IMR-90 (cell line): Measurements from ENCODE around the gene BTLA. TPM values are rescaled to one million over a fixed set of nuclear protein-coding genes. Genes with fewer than 3 reads are reported as not detected.

Source experiments
- ATAC-seq: fragments of 200-7000 bp; cut with Tn5 transposase; 2 replicates; pipeline ENCODE4 v1.9.1; 2020; ENCODE audit warnings: low read depth, mild to moderate bottlenecking, moderate library complexity
- BruUV-seq: library from RNA; stranded (reverse); fragments of 400-500 nt; replicated peaks from 2 replicates; lab custom pipeline; 2021; lab: Mats Ljungman, UMichigan
- CTCF ChIA-PET: fragments of 300-600 bp; formaldehyde crosslinking; extraction: SDS; loops from one replicate; lab custom pipeline; 2021; ENCODE audit warnings: antibody characterized with exemption; lab: Yijun Ruan, JAX
- POLR2A ChIA-PET: fragments of 300-600 bp; sonication (Branson Sonifier 250); formaldehyde crosslinking; loops from one replicate; lab custom pipeline; 2022; ENCODE audit warnings: antibody characterized with exemption; ENCODE audit not compliant: unreplicated experiment; lab: Charles Lee
- DNase-seq: peaks from one replicate; pipeline ENCODE4 v3.0.0; 2013
- H2AFZ ChIP-seq: replicated peaks from 2 replicates; pipeline ENCODE3; 2013; ENCODE audit warnings: low read length, mild to moderate bottlenecking; ENCODE audit not compliant: poor library complexity
- H2AK5ac ChIP-seq: 2 replicates; pipeline ENCODE4 v1.6.1; 2013; ENCODE audit warnings: low read depth, low read length, inconsistent platforms
- H2AK9ac ChIP-seq: replicated peaks from 2 replicates; pipeline ENCODE3; 2013; ENCODE audit warnings: mild to moderate bottlenecking, low read depth, low read length, moderate library complexity; ENCODE audit not compliant: poor library complexity
- H2BK120ac ChIP-seq: 2 replicates; pipeline ENCODE4 v1.6.1; 2013; ENCODE audit warnings: low read depth, low read length, inconsistent platforms
- H2BK15ac ChIP-seq: 3 replicates; pipeline ENCODE4 v1.6.1; 2013; ENCODE audit warnings: low read depth, low read length, inconsistent platforms
- H2BK20ac ChIP-seq: 2 replicates; pipeline ENCODE4 v1.6.1; 2013; ENCODE audit warnings: low read depth, mild to moderate bottlenecking, inconsistent platforms, low read length, moderate library complexity
- H2BK5ac ChIP-seq: 2 replicates; pipeline ENCODE4 v1.6.1; 2013; ENCODE audit warnings: mild to moderate bottlenecking, low read depth, low read length, inconsistent platforms; ENCODE audit not compliant: poor library complexity, severe bottlenecking
- H3K14ac ChIP-seq: replicated peaks from 2 replicates; pipeline ENCODE4 v1.6.1; 2013; ENCODE audit warnings: low read depth, low read length, inconsistent platforms
- H3K18ac ChIP-seq: 2 replicates; pipeline ENCODE4 v1.6.1; 2013; ENCODE audit warnings: low read depth, low read length, control low read depth
- H3K23ac ChIP-seq: 2 replicates; pipeline ENCODE4 v1.6.1; 2013; ENCODE audit warnings: low read depth, low read length, inconsistent platforms
- H3K27ac ChIP-seq: 2 replicates; pipeline ENCODE4 v1.5.1; 2013; ENCODE audit warnings: mild to moderate bottlenecking, control low read depth, low read length; ENCODE audit not compliant: insufficient read depth
- H3K27me3 ChIP-seq: 2 replicates; pipeline ENCODE4 v1.6.1; 2013; ENCODE audit warnings: low read length; ENCODE audit not compliant: control insufficient read depth, insufficient read depth
- H3K36me3 ChIP-seq: 2 replicates; pipeline ENCODE4 v1.6.1; 2013; ENCODE audit warnings: low read length, mixed read lengths; ENCODE audit not compliant: control insufficient read depth, insufficient read depth
- H3K4ac ChIP-seq: 2 replicates; pipeline ENCODE4 v1.6.1; 2013; ENCODE audit warnings: low read depth, low read length, inconsistent platforms
- H3K4me1 ChIP-seq: 2 replicates; pipeline ENCODE4 v1.6.1; 2013; ENCODE audit warnings: low read length, mixed read lengths; ENCODE audit not compliant: control insufficient read depth, insufficient read depth
- H3K4me2 ChIP-seq: 2 replicates; pipeline ENCODE4 v1.6.1; 2013; ENCODE audit warnings: low read depth, mild to moderate bottlenecking, control low read depth, low read length, moderate library complexity
- H3K4me3 ChIP-seq: 2 replicates; pipeline ENCODE4 v1.5.1; 2013; ENCODE audit warnings: low read depth, mild to moderate bottlenecking, control low read depth, low read length, moderate library complexity; ENCODE audit not compliant: insufficient read depth
- H3K56ac ChIP-seq: 2 replicates; pipeline ENCODE4 v1.6.1; 2013; ENCODE audit warnings: low read length, inconsistent platforms; ENCODE audit not compliant: insufficient read depth; ENCODE audit errors: extremely low read depth
- H3K79me1 ChIP-seq, 2 experiments: 2 replicates each; pipeline ENCODE4 v1.6.1; 2013; ENCODE audit warnings: low read length in 2 of 2, inconsistent platforms in 1 of 2, low read depth in 1 of 2
- H3K9ac ChIP-seq: 2 replicates; pipeline ENCODE4 v1.6.1; 2013; ENCODE audit warnings: low read depth, low read length, control low read depth
- H3K9me1 ChIP-seq: 2 replicates; pipeline ENCODE4 v1.6.1; 2013; ENCODE audit warnings: low read length, inconsistent platforms; ENCODE audit not compliant: insufficient read depth
- H3K9me3 ChIP-seq: 2 replicates; pipeline ENCODE4 v1.6.1; 2013; ENCODE audit warnings: low read length; ENCODE audit not compliant: control insufficient read depth, insufficient read depth
- H4K20me1 ChIP-seq: 2 replicates; pipeline ENCODE4 v1.6.1; 2013; ENCODE audit warnings: low read length, inconsistent platforms; ENCODE audit not compliant: insufficient read depth
- H4K5ac ChIP-seq: 2 replicates; pipeline ENCODE4 v1.6.1; 2013; ENCODE audit warnings: mild to moderate bottlenecking, low read depth, low read length, control low read depth
- H4K8ac ChIP-seq, 2 experiments: 2 replicates each; pipeline ENCODE4 v1.6.1; 2013; ENCODE audit warnings: low read depth in 2 of 2, low read length in 2 of 2, control low read depth in 1 of 2, inconsistent platforms in 1 of 2
- H4K91ac ChIP-seq: 2 replicates; pipeline ENCODE4 v1.6.1; 2013; ENCODE audit warnings: low read depth, low read length, inconsistent platforms; ENCODE audit not compliant: insufficient read depth
- CEBPB ChIP-seq: IDR thresholded peaks from 2 replicates; pipeline ENCODE4 v1.6.1; 2012; ENCODE audit warnings: low read depth, low read length, improper control_type of control experiment
- CHD1 ChIP-seq: IDR thresholded peaks from 2 replicates; pipeline ENCODE4 v1.6.1; 2012; ENCODE audit warnings: low read depth, low read length, improper control_type of control experiment
- ELK1 ChIP-seq: fragments of 150-350 bp; IDR thresholded peaks from 2 replicates; pipeline ENCODE4 v1.6.1; 2016; ENCODE audit warnings: low read depth, mild to moderate bottlenecking, low read length, moderate library complexity, borderline replicate concordance
- FOS ChIP-seq: fragments of 150-350 bp; IDR thresholded peaks from 2 replicates; pipeline ENCODE4 v1.6.1; 2016; ENCODE audit warnings: low read depth, low read length
- MAFK ChIP-seq: IDR thresholded peaks from 2 replicates; pipeline ENCODE4 v1.6.1; 2012; ENCODE audit warnings: low read depth, low read length, improper control_type of control experiment
- MAZ ChIP-seq: IDR thresholded peaks from 2 replicates; pipeline ENCODE4 v1.6.1; 2012; ENCODE audit warnings: low read depth, mild to moderate bottlenecking, low read length, improper control_type of control experiment, moderate library complexity, borderline replicate concordance
- MXI1 ChIP-seq: IDR thresholded peaks from 2 replicates; pipeline ENCODE4 v1.6.1; 2012; ENCODE audit warnings: low read depth, mild to moderate bottlenecking, low read length, moderate library complexity, borderline replicate concordance
- NFE2L2 ChIP-seq: fragments of 150-350 bp; IDR thresholded peaks from 2 replicates; pipeline ENCODE4 v1.6.1; 2016; ENCODE audit warnings: low read depth, mild to moderate bottlenecking, low read length
- POLR2A ChIP-seq: IDR thresholded peaks from 2 replicates; pipeline ENCODE4 v1.6.1; 2012; ENCODE audit warnings: mild to moderate bottlenecking, low read depth, low read length
- RAD21 ChIP-seq: IDR thresholded peaks from 2 replicates; pipeline ENCODE4 v1.6.1; 2012; ENCODE audit warnings: low read length, improper control_type of control experiment
- RCOR1 ChIP-seq: IDR thresholded peaks from 2 replicates; pipeline ENCODE4 v1.6.1; 2012; ENCODE audit warnings: mild to moderate bottlenecking, low read length, improper control_type of control experiment; ENCODE audit not compliant: insufficient replicate concordance
- RFX5 ChIP-seq: IDR thresholded peaks from 2 replicates; pipeline ENCODE4 v1.8.0; 2012; ENCODE audit warnings: low read depth, mild to moderate bottlenecking, low read length, moderate library complexity
- SMC3 ChIP-seq: fragments of 150-350 bp; IDR thresholded peaks from 2 replicates; pipeline ENCODE4 v1.6.1; 2016; ENCODE audit warnings: low read depth, mild to moderate bottlenecking, antibody characterized with exemption, low read length, moderate library complexity
- WGBS, 2 experiments: methylation state at CpG; one replicate each; pipeline versions ENCODE4 v1.1.5 to v1.1.7; 2013; ENCODE audit warnings: missing lambda C conversion rate in 2 of 2; ENCODE audit not compliant: insufficient read length in 1 of 2; ENCODE audit errors: extremely low coverage in 2 of 2; 5-methylcytosine and 5-hydroxymethylcytosine counted together
- dilution Hi-C: fragments of 300-500 bp; cut with HindIII; formaldehyde crosslinking; loops from one replicate; pipeline ENCODE4 v1.14.3; 2018; ENCODE audit warnings: low sequenced_read_pairs; ENCODE audit not compliant: unreplicated experiment
- in situ Hi-C: fragments of 300-500 bp; cut with MboI; formaldehyde crosslinking; loops from 3 replicates; pipeline ENCODE4 v1.14.3; 2019; ENCODE audit warnings: low sequenced_read_pairs, inconsistent platforms, mixed read lengths
- intact Hi-C: fragments of 100-400 bp; cut with micrococcal nuclease; formaldehyde crosslinking; loops from 2 replicates; pipeline ENCODE4 v1.10.0; 2022
- polyA plus RNA-seq, 3 experiments: library from polyadenylated mRNA; depleted of rRNA; stranded (reverse); fragments of >200 nt; gene quantifications; 2 replicates each; pipeline ENCODE4 v1.2.3, GENCODE V29; 2012; ENCODE audit warnings: low replicate concordance in 1 of 3
- total RNA-seq: library from RNA; depleted of rRNA; stranded (reverse); fragments of >200 nt; gene quantifications from 2 replicates; pipeline ENCODE4 v1.2.3, GENCODE V29; 2012
- TF ChIP-seq, protein P1 (sequence below): fragments of 150-350 bp; IDR thresholded peaks from 2 replicates; pipeline ENCODE4 v1.6.1; 2017; ENCODE audit warnings: mild to moderate bottlenecking, antibody characterized with exemption, low read length, low read depth
- TF ChIP-seq, protein P2 (sequence below): conservative IDR thresholded peaks from 2 replicates; pipeline ENCODE4 v1.5.1; 2012; ENCODE audit warnings: mild to moderate bottlenecking, low read depth, low read length, improper control_type of control experiment

The BTLA gene
- total and polyA plus RNA-seq, 2 of the 4 experiments (the other 2 are of a cell fraction), result not detected

DNA sequence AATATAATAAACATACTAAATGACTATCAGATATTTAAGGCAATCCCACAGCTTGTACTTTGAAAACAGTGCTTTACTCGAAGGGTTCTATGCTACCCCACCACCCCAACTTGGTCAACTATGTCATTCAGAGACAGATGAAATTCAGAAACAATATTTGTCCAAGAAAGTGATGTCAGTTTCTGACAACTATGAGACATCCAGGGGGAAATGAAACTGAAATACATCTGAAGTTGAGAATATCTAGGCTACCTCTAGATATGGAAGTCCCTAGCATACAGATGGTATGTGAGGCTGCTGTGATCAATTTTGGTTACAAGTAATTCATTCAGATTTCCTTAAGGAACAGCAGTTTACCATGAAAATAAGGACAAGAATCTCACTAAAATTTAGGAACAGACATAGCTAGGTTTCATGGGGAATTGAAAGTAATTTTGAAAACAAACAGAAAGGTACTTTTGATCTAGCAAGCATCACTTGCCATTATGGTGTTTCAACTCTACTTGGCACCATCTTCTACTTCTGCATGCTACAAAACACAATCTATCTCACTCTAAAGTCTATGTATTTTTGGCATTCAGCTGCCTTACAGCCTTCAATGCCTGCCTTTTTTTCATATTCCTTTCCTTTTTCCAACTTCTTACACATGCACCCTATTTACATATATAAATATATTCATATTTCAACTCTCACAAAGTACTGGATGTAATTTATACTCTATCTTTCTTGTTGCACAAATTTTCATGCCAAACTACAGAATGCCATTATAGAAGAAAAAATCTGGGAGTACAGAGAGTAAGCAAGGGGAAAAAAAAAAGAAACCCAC lies 40.8 kb upstream of the BTLA start:
- Histone ChIP-seq H2BK15ac (no peak overlapping the region), H2BK120ac (no peak overlapping the region), H2AK9ac (no peak overlapping the region), H2BK20ac (no peak overlapping the region), H3K56ac (no peak overlapping the region), H3K4ac (no peak overlapping the region), H3K27ac (no peak overlapping the region), H3K4me2 (no peak overlapping the region), H3K4me3 (no peak overlapping the region), H3K14ac (no peak overlapping the region), H3K4me1 (no peaks in the 10 kb centered on the region), H2AFZ (no peak overlapping the region), H4K5ac (no peak overlapping the region), H2BK5ac (no peak overlapping the region), H3K9me3 (no peaks in the 10 kb centered on the region), H2AK5ac (no peak overlapping the region), H3K18ac (no peak overlapping the region), H3K79me1 (peaks cover 0 to 3% of the 10 kb centered on the region in 2 experiments; a peak in 1 of 4 replicates), H3K27me3 (no peaks in the 10 kb centered on the region), H3K23ac (no peak overlapping the region), H3K36me3 (peaks cover 8% of the 10 kb centered on the region), H4K8ac (no peak overlapping the region), H4K91ac (no peak overlapping the region), H3K9me1 (no peaks in the 10 kb centered on the region), H3K9ac (no peak overlapping the region), H4K20me1 (no peaks in the 10 kb centered on the region)
- in situ Hi-C loops, result no loop called here
- 100% methylated on average over 1 of the region's 1 CpG; no CpG with 5 or more reads in 1 of the 2 experiments for WGBS, 2 experiments
- POLR2A ChIA-PET, result no interaction called here
- intact Hi-C loops, result no loop called here
- DNase-seq, result no peak
- dilution Hi-C loops, result no loop called here
- no TSS peak for BruUV-seq
- CTCF ChIA-PET, result no interaction called here
- no peak for ATAC-seq
- TF ChIP-seq NFE2L2, result no peak
- no peak for TF ChIP-seq RCOR1
- no peak for TF ChIP-seq POLR2A
- no peak for TF ChIP-seq CEBPB
- TF ChIP-seq FOS, result no peak
- TF ChIP-seq RAD21, result no peak
- no peak for TF ChIP-seq MAZ
- no peak for TF ChIP-seq RFX5
- TF ChIP-seq, protein P1, sequence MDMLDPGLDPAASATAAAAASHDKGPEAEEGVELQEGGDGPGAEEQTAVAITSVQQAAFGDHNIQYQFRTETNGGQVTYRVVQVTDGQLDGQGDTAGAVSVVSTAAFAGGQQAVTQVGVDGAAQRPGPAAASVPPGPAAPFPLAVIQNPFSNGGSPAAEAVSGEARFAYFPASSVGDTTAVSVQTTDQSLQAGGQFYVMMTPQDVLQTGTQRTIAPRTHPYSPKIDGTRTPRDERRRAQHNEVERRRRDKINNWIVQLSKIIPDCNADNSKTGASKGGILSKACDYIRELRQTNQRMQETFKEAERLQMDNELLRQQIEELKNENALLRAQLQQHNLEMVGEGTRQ, result no peak
- no peak for TF ChIP-seq MXI1
- TF ChIP-seq, protein P2, sequence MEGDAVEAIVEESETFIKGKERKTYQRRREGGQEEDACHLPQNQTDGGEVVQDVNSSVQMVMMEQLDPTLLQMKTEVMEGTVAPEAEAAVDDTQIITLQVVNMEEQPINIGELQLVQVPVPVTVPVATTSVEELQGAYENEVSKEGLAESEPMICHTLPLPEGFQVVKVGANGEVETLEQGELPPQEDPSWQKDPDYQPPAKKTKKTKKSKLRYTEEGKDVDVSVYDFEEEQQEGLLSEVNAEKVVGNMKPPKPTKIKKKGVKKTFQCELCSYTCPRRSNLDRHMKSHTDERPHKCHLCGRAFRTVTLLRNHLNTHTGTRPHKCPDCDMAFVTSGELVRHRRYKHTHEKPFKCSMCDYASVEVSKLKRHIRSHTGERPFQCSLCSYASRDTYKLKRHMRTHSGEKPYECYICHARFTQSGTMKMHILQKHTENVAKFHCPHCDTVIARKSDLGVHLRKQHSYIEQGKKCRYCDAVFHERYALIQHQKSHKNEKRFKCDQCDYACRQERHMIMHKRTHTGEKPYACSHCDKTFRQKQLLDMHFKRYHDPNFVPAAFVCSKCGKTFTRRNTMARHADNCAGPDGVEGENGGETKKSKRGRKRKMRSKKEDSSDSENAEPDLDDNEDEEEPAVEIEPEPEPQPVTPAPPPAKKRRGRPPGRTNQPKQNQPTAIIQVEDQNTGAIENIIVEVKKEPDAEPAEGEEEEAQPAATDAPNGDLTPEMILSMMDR, result no peak
- TF ChIP-seq CHD1, result no peak
- no peak for TF ChIP-seq MAFK
- TF ChIP-seq SMC3, result no peak
- TF ChIP-seq ELK1, result no peak
